Measurements from ENCODE around the gene GNG13. TPM values are rescaled to one million over a fixed set of nuclear protein-coding genes. Genes with fewer than 3 reads are reported as not detected.
A peak's percentile ranks its signal among the peaks of the same experiment; 100 is the strongest.

GNG13 gene
- total RNA-seq, 1 experiment from 2014 or later = not detected

DNA sequence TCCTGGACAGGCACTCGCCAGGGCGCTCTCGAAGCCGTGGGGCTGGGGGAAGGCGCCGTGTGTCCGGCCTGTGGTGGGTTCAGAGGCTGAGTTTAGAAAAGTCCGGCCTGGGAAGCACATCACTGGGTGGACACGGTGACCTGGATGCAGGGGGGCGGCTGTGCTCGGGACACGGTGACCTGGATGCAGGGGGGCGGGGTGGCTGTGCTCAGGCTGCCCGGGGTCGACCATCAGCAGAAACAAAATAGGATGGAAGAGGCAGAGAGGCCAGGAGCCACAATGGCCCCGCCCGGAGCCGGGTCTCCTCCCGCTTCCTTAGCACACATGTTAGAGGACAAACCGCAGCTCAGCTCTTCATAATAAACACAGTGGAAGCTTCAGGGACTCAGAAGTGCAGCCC lies 43.2 kb upstream of the GNG13 start:
- H3K27ac ChIP-seq (ENCODE audit: low read depth, low read length, poor library complexity, severe bottlenecking) = no peak overlapping the region
- H3K36me3 ChIP-seq (ENCODE audit: insufficient read depth, low read length, poor library complexity, severe bottlenecking) = no peaks in the 10 kb centered on the region
- BruUV-seq (replicated peaks) = no TSS peak
- DNase-seq (ENCODE audit: low spot score) = no peak
- ChIA-PET POLR2A (ENCODE audit: low non-redundant PET) (no interaction called here), CTCF (no interaction called here)
- TF ChIP-seq EZH2 (IDR thresholded peaks at IDR 0.05; ENCODE audit: borderline replicate concordance, low read depth, low read length, poor library complexity, severe bottlenecking) = no peak
- TF ChIP-seq, protein P1, sequence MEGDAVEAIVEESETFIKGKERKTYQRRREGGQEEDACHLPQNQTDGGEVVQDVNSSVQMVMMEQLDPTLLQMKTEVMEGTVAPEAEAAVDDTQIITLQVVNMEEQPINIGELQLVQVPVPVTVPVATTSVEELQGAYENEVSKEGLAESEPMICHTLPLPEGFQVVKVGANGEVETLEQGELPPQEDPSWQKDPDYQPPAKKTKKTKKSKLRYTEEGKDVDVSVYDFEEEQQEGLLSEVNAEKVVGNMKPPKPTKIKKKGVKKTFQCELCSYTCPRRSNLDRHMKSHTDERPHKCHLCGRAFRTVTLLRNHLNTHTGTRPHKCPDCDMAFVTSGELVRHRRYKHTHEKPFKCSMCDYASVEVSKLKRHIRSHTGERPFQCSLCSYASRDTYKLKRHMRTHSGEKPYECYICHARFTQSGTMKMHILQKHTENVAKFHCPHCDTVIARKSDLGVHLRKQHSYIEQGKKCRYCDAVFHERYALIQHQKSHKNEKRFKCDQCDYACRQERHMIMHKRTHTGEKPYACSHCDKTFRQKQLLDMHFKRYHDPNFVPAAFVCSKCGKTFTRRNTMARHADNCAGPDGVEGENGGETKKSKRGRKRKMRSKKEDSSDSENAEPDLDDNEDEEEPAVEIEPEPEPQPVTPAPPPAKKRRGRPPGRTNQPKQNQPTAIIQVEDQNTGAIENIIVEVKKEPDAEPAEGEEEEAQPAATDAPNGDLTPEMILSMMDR (conservative IDR thresholded peaks at IDR 0.05; ENCODE audit: low read depth, low read length) = no peak
- no peaks in the 10 kb centered on the region for H3K9me3 ChIP-seq (ENCODE audit: low read depth, low read length, poor library complexity, severe bottlenecking)
- no peak overlapping the region for H3K4me3 ChIP-seq (ENCODE audit: low read depth, low read length, poor library complexity, severe bottlenecking)
- H3K27me3 ChIP-seq (replicated peaks; ENCODE audit: insufficient read depth, low read depth, low read length, poor library complexity) = no peaks in the 10 kb centered on the region
- intact Hi-C loops (cut with micrococcal nuclease; ENCODE audit: unreplicated experiment) = no loop called here
- H3K4me1 ChIP-seq (ENCODE audit: insufficient read depth, low read length, poor library complexity, severe bottlenecking) = peaks cover 14% of the 10 kb centered on the region

DNA sequence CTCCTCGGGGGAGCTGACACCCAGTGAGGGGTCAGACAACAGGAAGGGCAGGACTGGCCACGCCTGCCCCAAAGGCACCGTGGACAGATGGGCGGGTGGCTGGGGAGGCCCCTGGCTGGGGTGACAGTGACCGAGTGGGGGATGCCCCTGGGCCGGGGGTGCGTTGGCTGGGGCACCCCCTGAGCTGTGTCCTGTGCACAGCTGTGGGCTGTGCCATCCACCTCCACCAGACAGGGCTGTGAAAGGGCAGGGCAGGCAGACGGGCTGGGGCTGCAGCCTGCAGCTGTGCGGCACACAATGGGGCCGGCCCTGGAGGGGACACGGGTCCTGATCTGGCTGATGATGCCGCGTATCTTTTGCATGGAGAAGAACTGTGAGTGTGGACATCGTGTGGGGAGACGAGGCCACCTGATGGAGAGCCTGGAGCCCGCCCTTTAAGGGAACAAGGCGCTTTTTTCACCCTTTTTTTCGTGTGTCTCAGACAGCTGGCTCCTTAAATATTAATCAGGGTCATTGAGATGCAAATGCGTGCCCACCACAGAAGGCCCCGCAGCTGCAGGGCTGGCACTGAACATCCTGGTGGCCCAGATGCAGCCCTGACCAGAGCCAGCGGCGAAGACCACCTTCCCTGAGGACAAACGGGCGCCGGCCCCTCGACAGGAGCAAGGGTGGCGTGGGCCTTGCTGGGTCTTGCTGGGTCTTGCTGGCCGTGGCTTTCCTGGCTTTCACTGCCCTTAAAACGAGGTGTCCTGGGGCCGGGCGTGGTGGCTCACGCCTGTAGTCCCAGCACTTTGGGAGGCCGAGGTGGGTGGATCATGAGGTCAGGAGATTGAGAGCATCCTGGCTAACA lies 42.4 kb upstream of the GNG13 start:
- H3K4me1 ChIP-seq (ENCODE audit: insufficient read depth, low read length, poor library complexity, severe bottlenecking) = peaks cover 14% of the 10 kb centered on the region
- intact Hi-C loops (cut with micrococcal nuclease; ENCODE audit: unreplicated experiment) = no loop called here
- no peak for DNase-seq (ENCODE audit: low spot score)
- no peak overlapping the region for H3K27ac ChIP-seq (ENCODE audit: low read depth, low read length, poor library complexity, severe bottlenecking)
- no TSS peak for BruUV-seq (replicated peaks)
- no peak for TF ChIP-seq EZH2 (IDR thresholded peaks at IDR 0.05; ENCODE audit: borderline replicate concordance, low read depth, low read length, poor library complexity, severe bottlenecking)
- TF ChIP-seq, protein P1 (conservative IDR thresholded peaks at IDR 0.05; ENCODE audit: low read depth, low read length) = no peak
- no peak overlapping the region for H3K4me3 ChIP-seq (ENCODE audit: low read depth, low read length, poor library complexity, severe bottlenecking)
- POLR2A ChIA-PET (ENCODE audit: low non-redundant PET) = no interaction called here
- CTCF ChIA-PET = interaction anchor here (0.6 kb wide), 1 partner anchor 215 kb away, joined by 3 read pairs; no protein-coding TSS in a partner anchor
- no peaks in the 10 kb centered on the region for H3K36me3 ChIP-seq (ENCODE audit: insufficient read depth, low read length, poor library complexity, severe bottlenecking)
- no peaks in the 10 kb centered on the region for H3K9me3 ChIP-seq (ENCODE audit: low read depth, low read length, poor library complexity, severe bottlenecking)
- no peaks in the 10 kb centered on the region for H3K27me3 ChIP-seq (replicated peaks; ENCODE audit: insufficient read depth, low read depth, low read length, poor library complexity)

DNA sequence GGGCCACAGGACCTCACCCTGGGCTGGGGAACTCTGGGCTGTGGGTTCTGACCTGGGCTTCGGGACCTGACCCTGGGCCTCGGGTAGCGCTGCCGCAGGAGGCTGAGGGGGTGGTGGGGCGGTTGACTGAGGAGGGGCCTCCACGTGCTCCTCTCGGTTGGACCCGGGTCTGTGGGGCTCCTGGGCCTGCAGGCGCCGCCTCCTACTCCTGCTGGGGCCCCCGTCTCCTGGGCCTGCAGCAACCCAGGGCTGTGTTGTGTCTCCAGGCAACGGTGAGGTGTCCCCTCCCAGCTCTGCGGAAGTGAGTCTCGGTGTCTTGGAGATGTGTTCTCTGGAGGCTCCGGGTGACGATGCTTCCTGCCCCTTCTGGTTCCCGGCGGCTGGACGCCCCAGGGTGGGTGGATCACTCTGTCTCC lies 41.5 kb upstream of the GNG13 start:
- Histone ChIP-seq H3K36me3 (ENCODE audit: insufficient read depth, low read length, poor library complexity, severe bottlenecking) (no peaks in the 10 kb centered on the region), H3K4me1 (ENCODE audit: insufficient read depth, low read length, poor library complexity, severe bottlenecking) (peaks cover 14% of the 10 kb centered on the region), H3K4me3 (ENCODE audit: low read depth, low read length, poor library complexity, severe bottlenecking) (no peak overlapping the region), H3K9me3 (ENCODE audit: low read depth, low read length, poor library complexity, severe bottlenecking) (peaks cover 1% of the 10 kb centered on the region), H3K27ac (ENCODE audit: low read depth, low read length, poor library complexity, severe bottlenecking) (no peak overlapping the region), H3K27me3 (replicated peaks; ENCODE audit: insufficient read depth, low read depth, low read length, poor library complexity) (no peaks in the 10 kb centered on the region)
- intact Hi-C loops (cut with micrococcal nuclease; ENCODE audit: unreplicated experiment) = no loop called here
- CTCF ChIA-PET = interaction anchor here (0.6 kb wide), 1 partner anchor 216 kb away, joined by 3 read pairs; no protein-coding TSS in a partner anchor
- TF ChIP-seq EZH2 (IDR thresholded peaks at IDR 0.05; ENCODE audit: borderline replicate concordance, low read depth, low read length, poor library complexity, severe bottlenecking) = no peak
- TF ChIP-seq, protein P1 (conservative IDR thresholded peaks at IDR 0.05; ENCODE audit: low read depth, low read length) = no peak
- peak; percentile 72 for DNase-seq (ENCODE audit: low spot score)
- BruUV-seq (replicated peaks) = no TSS peak
- POLR2A ChIA-PET (ENCODE audit: low non-redundant PET) = no interaction called here
